Measurements from ENCODE around the gene DUSP10. TPM values are rescaled to one million over a fixed set of nuclear protein-coding genes. Genes with fewer than 3 reads are reported as not detected.

The DUSP10 gene
- total RNA-seq, 2 experiments from 2014 or later = 2.6 to 4.4 TPM

DNA sequence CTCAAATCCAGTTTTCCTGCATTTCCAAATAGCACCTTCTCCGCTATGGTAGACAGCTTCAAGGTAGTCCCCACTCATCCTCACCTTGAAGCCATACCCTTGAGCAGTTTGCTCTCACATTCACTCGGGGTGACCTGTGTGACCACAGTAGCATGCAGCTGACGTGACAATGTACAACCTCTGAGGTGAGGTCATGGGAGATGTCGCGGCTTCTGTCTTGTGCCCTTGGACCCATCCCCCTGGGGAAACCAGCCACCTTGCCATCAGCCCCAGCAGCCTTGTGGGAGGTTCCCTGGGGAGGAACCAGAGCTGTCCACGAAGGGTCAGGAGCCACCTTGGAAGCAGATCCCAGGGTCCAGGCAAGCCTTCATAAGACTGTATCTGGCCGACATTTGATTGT lies 38.3 kb upstream of the DUSP10 start:
- TF ChIP-seq, protein P1, sequence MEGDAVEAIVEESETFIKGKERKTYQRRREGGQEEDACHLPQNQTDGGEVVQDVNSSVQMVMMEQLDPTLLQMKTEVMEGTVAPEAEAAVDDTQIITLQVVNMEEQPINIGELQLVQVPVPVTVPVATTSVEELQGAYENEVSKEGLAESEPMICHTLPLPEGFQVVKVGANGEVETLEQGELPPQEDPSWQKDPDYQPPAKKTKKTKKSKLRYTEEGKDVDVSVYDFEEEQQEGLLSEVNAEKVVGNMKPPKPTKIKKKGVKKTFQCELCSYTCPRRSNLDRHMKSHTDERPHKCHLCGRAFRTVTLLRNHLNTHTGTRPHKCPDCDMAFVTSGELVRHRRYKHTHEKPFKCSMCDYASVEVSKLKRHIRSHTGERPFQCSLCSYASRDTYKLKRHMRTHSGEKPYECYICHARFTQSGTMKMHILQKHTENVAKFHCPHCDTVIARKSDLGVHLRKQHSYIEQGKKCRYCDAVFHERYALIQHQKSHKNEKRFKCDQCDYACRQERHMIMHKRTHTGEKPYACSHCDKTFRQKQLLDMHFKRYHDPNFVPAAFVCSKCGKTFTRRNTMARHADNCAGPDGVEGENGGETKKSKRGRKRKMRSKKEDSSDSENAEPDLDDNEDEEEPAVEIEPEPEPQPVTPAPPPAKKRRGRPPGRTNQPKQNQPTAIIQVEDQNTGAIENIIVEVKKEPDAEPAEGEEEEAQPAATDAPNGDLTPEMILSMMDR (conservative IDR thresholded peaks at IDR 0.05; ENCODE audit: low read length) = no peak
- no peak for TF ChIP-seq EZH2phosphoT487 (IDR thresholded peaks at IDR 0.05; ENCODE audit: borderline replicate concordance, low read depth, low read length)

DNA sequence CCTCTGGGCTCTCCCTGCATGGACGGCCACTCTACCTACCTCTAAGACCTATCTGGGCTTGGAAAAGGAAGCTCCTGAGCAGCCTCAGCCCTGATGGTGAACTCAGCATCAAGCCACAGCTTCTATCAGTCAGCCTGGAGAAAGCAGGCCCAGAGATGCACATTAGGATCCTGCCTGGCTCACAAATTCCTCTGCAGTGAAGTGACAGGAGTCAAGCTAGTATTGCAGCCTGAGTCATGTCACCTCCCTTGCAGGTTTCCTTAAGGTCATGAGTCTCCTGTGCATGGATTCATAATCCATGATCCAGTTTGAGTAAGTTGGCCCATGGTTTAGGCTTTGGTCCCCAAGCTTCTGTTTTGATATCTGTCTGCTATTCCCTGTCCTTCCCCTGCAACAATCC lies 37.9 kb upstream of the DUSP10 start:
- Histone ChIP-seq H3K9me2 (ENCODE audit: insufficient read depth, low read length) (no peaks in the 10 kb centered on the region), H3K4me1 (ENCODE audit: insufficient read depth, low read length, poor library complexity, severe bottlenecking) (peaks cover 6% of the 10 kb centered on the region), H3K4me2 (ENCODE audit: low read length) (no peak overlapping the region), H3K27ac (ENCODE audit: low read depth, low read length, poor library complexity, severe bottlenecking) (no peak overlapping the region), H3K79me2 (ENCODE audit: insufficient read depth, low read depth, low read length) (no peaks in the 10 kb centered on the region), H2AFZ (ENCODE audit: low read length) (no peak overlapping the region), H3K36me3 (ENCODE audit: insufficient read depth, low read length) (no peaks in the 10 kb centered on the region), H4K20me1 (ENCODE audit: insufficient read depth, low read length) (no peaks in the 10 kb centered on the region), H3K9me3 (ENCODE audit: low read length) (no peaks in the 10 kb centered on the region), H3K4me3 (ENCODE audit: low read depth, low read length, poor library complexity, severe bottlenecking) (no peak overlapping the region)
- CTCF ChIA-PET (ENCODE audit: unreplicated experiment) = no interaction called here
- POLR2A ChIA-PET = interaction anchor here (0.6 kb wide), 1 partner anchor 16 kb away, joined by 3 read pairs; no protein-coding TSS in a partner anchor
- intact Hi-C loops (cut with micrococcal nuclease; ENCODE audit: unreplicated experiment) = no loop called here
- no peak for DNase-seq (ENCODE audit: low spot score)
- no TSS peak for BruUV-seq (replicated peaks)
- TF ChIP-seq, protein P1 (conservative IDR thresholded peaks at IDR 0.05; ENCODE audit: low read length) = no peak
- no peak for TF ChIP-seq EZH2phosphoT487 (IDR thresholded peaks at IDR 0.05; ENCODE audit: borderline replicate concordance, low read depth, low read length)

More for the DNA sequence above, 38.3 kb upstream of the DUSP10 start:
- Histone ChIP-seq H3K9me3 (ENCODE audit: low read length) (no peaks in the 10 kb centered on the region), H3K4me3 (ENCODE audit: low read depth, low read length, poor library complexity, severe bottlenecking) (no peak overlapping the region), H3K4me1 (ENCODE audit: insufficient read depth, low read length, poor library complexity, severe bottlenecking) (peaks cover 6% of the 10 kb centered on the region), H3K9me2 (ENCODE audit: insufficient read depth, low read length) (no peaks in the 10 kb centered on the region), H3K4me2 (ENCODE audit: low read length) (no peak overlapping the region), H3K27ac (ENCODE audit: low read depth, low read length, poor library complexity, severe bottlenecking) (no peak overlapping the region), H2AFZ (ENCODE audit: low read length) (no peak overlapping the region), H3K36me3 (ENCODE audit: insufficient read depth, low read length) (no peaks in the 10 kb centered on the region), H3K79me2 (ENCODE audit: insufficient read depth, low read depth, low read length) (no peaks in the 10 kb centered on the region), H4K20me1 (ENCODE audit: insufficient read depth, low read length) (no peaks in the 10 kb centered on the region)
- ChIA-PET CTCF (ENCODE audit: unreplicated experiment) (no interaction called here), POLR2A (no interaction called here)
- DNase-seq (ENCODE audit: low spot score) = no peak
- no TSS peak for BruUV-seq (replicated peaks)
- intact Hi-C loops (cut with micrococcal nuclease; ENCODE audit: unreplicated experiment) = no loop called here

DNA sequence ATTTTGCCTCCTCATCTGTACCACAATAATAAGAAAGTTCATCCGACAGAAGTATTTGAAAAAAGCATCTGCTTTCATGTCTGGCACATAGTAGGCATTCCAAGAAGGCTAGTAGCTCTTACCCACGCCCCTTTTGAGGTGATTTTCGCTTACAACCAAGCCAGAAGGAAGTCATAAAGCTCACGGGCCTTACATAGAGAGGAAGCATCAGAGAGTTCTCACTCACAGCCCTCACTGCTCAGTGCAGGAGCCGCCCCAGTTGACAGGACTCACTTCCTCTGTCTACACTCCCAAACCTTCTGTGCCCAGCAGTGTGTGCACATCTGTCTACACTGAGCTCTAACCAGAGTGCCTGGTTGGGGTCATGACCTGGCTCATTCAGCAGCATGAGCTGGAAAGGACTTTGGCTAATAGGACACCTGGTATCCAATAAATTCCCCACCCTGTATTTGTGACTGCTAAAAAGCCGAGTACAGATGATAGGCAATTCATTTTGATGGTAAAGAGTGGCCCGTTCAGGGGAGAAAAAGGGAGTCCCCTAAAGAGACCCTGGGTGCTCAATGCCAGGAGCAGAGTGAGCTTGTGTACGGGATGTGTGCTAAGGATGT lies 36.8 kb upstream of the DUSP10 start:
- TF ChIP-seq, protein P1 (conservative IDR thresholded peaks at IDR 0.05; ENCODE audit: low read length) = no peak
- TF ChIP-seq EZH2phosphoT487 (IDR thresholded peaks at IDR 0.05; ENCODE audit: borderline replicate concordance, low read depth, low read length) = no peak
- POLR2A ChIA-PET = interaction anchor here (0.6 to 0.7 kb wide), 7 partner anchors 8 to 1359 kb away, joined by 3 to 5 read pairs (median 3); no protein-coding TSS in a partner anchor
- intact Hi-C loops (cut with micrococcal nuclease; ENCODE audit: unreplicated experiment) = no loop called here
- no TSS peak for BruUV-seq (replicated peaks)
- no peak for DNase-seq (ENCODE audit: low spot score)
- no peaks in the 10 kb centered on the region for H3K9me3 ChIP-seq (ENCODE audit: low read length)
- CTCF ChIA-PET (ENCODE audit: unreplicated experiment) = interaction anchor here (0.6 kb wide), 1 partner anchor 38 kb away, joined by 3 read pairs; no protein-coding TSS in a partner anchor
- H2AFZ ChIP-seq (ENCODE audit: low read length) = no peak overlapping the region; the same call in 1 of the 2 replicates
- no peak overlapping the region for H3K27ac ChIP-seq (ENCODE audit: low read depth, low read length, poor library complexity, severe bottlenecking)
- peaks cover 6% of the 10 kb centered on the region for H3K4me1 ChIP-seq (ENCODE audit: insufficient read depth, low read length, poor library complexity, severe bottlenecking)
- H3K36me3 ChIP-seq (ENCODE audit: insufficient read depth, low read length) = no peaks in the 10 kb centered on the region
- no peak overlapping the region for H3K4me3 ChIP-seq (ENCODE audit: low read depth, low read length, poor library complexity, severe bottlenecking)
- no peaks in the 10 kb centered on the region for H3K9me2 ChIP-seq (ENCODE audit: insufficient read depth, low read length)
- H3K79me2 ChIP-seq (ENCODE audit: insufficient read depth, low read depth, low read length) = no peaks in the 10 kb centered on the region
- no peak overlapping the region for H3K4me2 ChIP-seq (ENCODE audit: low read length)
- H4K20me1 ChIP-seq (ENCODE audit: insufficient read depth, low read length) = no peaks in the 10 kb centered on the region

Data from OCI-LY7 (cell line).